ENCODE results near the gene MOV10. TPM values are rescaled to one million over a fixed set of nuclear protein-coding genes. Genes with fewer than 3 reads are reported as not detected.

MOV10 gene
- total RNA-seq, 1 donor from 2014 or later: 36.7 TPM

GRCh38 chr1:112675728-112676381 is 1.4 kb downstream of the MOV10 start:
- no peak for DNase-seq

- DNase-seq: no peak
These were observed 2.1 kb downstream of the MOV10 start for GRCh38 chr1:112676543-112676942.

GRCh38 chr1:112677501-112677900 is 3.0 kb downstream of the MOV10 start:
- DNase-seq: no peak

- DNase-seq: no peak
These were observed 4.1 kb downstream of the MOV10 start for GRCh38 chr1:112678605-112679004.

- DNase-seq: no peak
These were observed 11.5 kb downstream of the MOV10 start for GRCh38 chr1:112685913-112686312.

- no peak for DNase-seq
These were observed 12.0 kb downstream of the MOV10 start for GRCh38 chr1:112686417-112686816.

GRCh38 chr1:112686835-112687234 is 12.4 kb downstream of the MOV10 start:
- no peak for DNase-seq

GRCh38 chr1:112687361-112687760 is 12.9 kb downstream of the MOV10 start:
- DNase-seq: no peak

GRCh38 chr1:112687785-112688496 is 13.5 kb downstream of the MOV10 start:
- no peak for DNase-seq

GRCh38 chr1:112688781-112689193 is 14.3 kb downstream of the MOV10 start:
- DNase-seq: peak; percentile 23

GRCh38 chr1:112689196-112689841 is 14.9 kb downstream of the MOV10 start:
- no peak for DNase-seq

GRCh38 chr1:112689842-112690237 is 15.4 kb downstream of the MOV10 start:
- no peak for DNase-seq

- no peak for DNase-seq
These were observed 18.2 kb downstream of the MOV10 start for GRCh38 chr1:112692681-112693080.

- no peak for DNase-seq
These were observed 19.4 kb downstream of the MOV10 start for GRCh38 chr1:112693821-112694220.

GRCh38 chr1:112694363-112694929 is 20.0 kb downstream of the MOV10 start:
- DNase-seq: no peak

- DNase-seq: no peak
These were observed 20.8 kb downstream of the MOV10 start for GRCh38 chr1:112695276-112695675.

- no peak for DNase-seq
These were observed 22.3 kb downstream of the MOV10 start for GRCh38 chr1:112696578-112697314.

GRCh38 chr1:112697781-112698201 is 23.3 kb downstream of the MOV10 start:
- no peak for DNase-seq

GRCh38 chr1:112698366-112699310 is 24.2 kb downstream of the MOV10 start:
- no peak for DNase-seq

- DNase-seq: no peak
These were observed 25.1 kb downstream of the MOV10 start for GRCh38 chr1:112699425-112700144.
